ENCODE results near the gene APEX1. TPM values are rescaled to one million over a fixed set of nuclear protein-coding genes. Genes with fewer than 3 reads are reported as not detected.
"Not testable (repeated sequence)": the region's sequence is repeated elsewhere in the genome, so short reads cannot be mapped to it uniquely, and the experiment has no call there.

APEX1 gene
- total RNA-seq, 3 donors from 2014 or later: 265 to 309 (median 300) TPM

- H3K4me3 Mint-ChIP-seq: peak overlapping the region; percentile 13
- ATAC-seq: peak; percentile 56 to 59
- H3K36me3 Mint-ChIP-seq (ENCODE audit: insufficient read depth): no peaks in the 10 kb centered on the region
- no peaks in the 10 kb centered on the region for H3K9me3 Mint-ChIP-seq
- no peaks in the 10 kb centered on the region for H3K27me3 Mint-ChIP-seq (ENCODE audit: low read depth)
- DNase-seq: no peak
- peaks cover 25% of the 10 kb centered on the region for H3K4me1 Mint-ChIP-seq (ENCODE audit: low read depth)
These were observed 27.6 kb upstream of the APEX1 start for GRCh38 chr14:20427231-20428009.

DNA sequence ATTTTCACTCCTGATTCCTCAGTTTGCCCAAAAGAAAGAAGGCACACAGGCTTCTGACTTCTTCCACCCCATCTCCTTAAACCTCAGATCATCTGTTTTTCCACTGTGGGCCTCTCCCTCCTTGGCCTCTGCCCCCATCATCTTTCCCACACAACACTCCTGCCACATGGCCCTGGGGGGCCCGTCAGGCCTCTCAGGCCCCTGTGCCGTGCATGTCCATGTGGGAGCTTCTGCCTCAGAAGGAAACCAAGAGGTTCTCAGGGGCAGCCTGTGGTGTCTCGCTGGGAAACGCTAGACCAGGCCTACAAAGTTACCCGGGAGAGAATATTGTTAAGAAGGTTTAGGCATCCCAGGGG lies 27.0 kb upstream of the APEX1 start:
- Mint-ChIP-seq H3K9me3 (no peaks in the 10 kb centered on the region), H3K36me3 (ENCODE audit: insufficient read depth) (no peaks in the 10 kb centered on the region), H3K27me3 (ENCODE audit: low read depth) (no peaks in the 10 kb centered on the region), H3K4me1 (ENCODE audit: low read depth) (peaks cover 25% of the 10 kb centered on the region), H3K4me3 (peak overlapping the region; percentile 13)
- ATAC-seq (no peak), DNase-seq (no peak)

DNA sequence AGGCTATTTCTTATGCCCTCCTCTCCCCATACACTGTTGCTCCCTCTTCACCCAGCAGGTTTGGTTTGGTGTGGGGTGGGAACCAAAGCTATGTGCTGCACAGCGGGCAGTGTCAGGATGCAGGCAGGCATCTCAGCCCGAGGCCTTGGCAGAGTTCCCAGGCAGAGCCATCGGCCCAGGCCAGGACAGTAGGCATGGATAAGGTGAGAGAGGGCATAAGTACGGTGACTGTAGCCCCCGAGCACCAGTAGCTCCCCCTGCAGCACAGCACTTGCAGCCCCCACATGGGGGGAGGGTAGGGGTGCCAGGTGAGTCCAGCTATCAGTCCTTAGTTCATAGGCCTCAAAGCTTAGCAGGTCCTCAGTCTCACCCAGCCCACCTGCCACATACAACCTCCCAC lies 26.2 kb upstream of the APEX1 start:
- H3K4me1 Mint-ChIP-seq (ENCODE audit: low read depth): peaks cover 25% of the 10 kb centered on the region
- ATAC-seq: no peak
- no peak overlapping the region for H3K4me3 Mint-ChIP-seq
- no peaks in the 10 kb centered on the region for H3K36me3 Mint-ChIP-seq (ENCODE audit: insufficient read depth)
- H3K27me3 Mint-ChIP-seq (ENCODE audit: low read depth): no peaks in the 10 kb centered on the region
- H3K9me3 Mint-ChIP-seq: no peaks in the 10 kb centered on the region
- no peak for DNase-seq

DNA sequence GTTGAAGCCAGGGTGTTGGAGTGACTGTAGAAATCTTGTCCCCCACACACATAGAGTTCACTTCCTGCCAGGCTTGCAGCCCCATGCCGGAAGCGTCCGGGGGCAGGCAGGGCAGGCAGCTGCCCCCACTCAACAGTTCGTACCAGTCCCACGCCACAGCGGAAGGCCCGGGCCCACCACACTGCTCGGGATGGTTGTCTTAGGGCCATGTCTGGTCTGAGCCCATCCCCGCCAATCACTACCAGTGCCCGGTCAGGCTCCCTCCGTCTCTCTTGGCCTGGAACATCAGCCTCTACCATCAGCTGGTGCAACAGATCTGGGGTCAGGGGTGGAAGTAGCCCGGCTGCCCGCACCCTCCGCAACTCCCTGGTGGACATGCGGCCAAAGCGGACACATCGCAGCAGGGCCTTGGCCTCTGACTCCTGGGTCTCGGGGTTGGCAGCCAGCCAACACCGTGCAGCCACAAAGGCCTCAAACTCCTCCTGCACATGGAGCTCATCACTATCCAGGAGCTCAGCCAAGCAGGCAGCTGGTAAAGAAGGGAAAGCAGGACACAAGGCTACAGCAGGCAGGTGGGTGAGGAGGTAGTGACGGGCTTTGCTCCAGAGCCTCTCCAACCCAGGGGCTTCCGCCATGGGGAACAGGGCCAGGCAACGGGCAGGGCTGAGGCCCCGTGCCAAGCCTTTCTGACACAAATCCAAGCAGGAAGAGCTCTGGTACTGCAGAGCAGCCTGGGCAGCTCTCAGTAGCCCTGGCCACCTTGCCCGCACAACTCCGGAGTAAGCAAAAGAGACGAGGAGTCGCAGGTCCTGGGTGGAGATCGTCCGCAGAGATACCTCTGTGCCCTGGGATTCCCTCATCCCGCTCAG lies 25.0 kb upstream of the APEX1 start:
- H3K27me3 Mint-ChIP-seq (ENCODE audit: low read depth): no peaks in the 10 kb centered on the region
- ATAC-seq (peak; percentile 20 to 32), DNase-seq (no peak)
- no peaks in the 10 kb centered on the region for H3K36me3 Mint-ChIP-seq (ENCODE audit: insufficient read depth)
- no peaks in the 10 kb centered on the region for H3K9me3 Mint-ChIP-seq
- H3K4me3 Mint-ChIP-seq: no peak overlapping the region
- peaks cover 25% of the 10 kb centered on the region for H3K4me1 Mint-ChIP-seq (ENCODE audit: low read depth)

DNA sequence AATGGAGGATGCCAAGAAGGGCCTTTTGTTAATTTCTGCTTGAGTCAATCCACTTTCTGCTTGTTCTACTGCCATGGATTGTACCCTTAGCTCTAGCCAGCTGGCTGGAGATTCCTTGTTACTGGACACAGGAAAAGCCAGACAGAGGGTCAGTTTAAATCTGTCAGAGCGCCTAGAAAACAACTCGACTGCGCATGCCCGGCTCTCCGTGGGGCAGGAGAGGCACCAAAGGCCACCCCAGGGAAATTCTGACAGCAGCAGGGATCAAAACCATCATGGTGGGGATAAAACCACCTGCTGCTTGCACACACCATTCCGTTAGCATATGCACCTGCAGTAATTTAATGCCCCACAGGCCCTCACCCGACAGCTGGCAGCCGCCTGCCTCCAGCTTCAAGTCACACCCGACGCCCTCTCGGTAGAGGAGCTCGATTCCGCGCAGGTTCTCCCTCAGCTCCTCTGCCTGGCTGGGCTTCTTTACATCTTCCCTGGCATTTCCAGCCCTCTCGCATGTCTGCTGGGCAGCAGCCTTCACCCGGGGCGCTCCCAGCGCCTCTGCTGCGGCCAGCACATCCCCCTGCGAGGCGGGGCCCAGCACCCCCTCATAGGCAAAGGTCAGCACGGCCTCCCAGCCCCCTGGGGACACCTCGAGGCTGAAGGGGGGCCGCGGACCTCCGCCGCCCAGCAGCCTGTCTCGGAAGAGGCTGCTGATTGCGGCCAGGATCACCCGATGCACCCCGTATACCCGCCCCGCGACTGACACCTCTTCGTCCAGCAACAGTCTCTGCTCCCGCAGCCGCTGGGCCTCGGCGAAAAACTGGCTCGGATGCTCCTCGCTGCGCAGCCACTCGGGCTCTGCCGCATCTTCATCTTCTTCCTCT lies 20.1 kb upstream of the APEX1 start:
- Mint-ChIP-seq H3K4me3 (no peak overlapping the region), H3K27me3 (ENCODE audit: low read depth) (no peaks in the 10 kb centered on the region), H3K9me3 (no peaks in the 10 kb centered on the region), H3K36me3 (ENCODE audit: insufficient read depth) (no peaks in the 10 kb centered on the region), H3K4me1 (ENCODE audit: low read depth) (peaks cover 10% of the 10 kb centered on the region)
- ATAC-seq: no peak
- DNase-seq: no peak

DNA sequence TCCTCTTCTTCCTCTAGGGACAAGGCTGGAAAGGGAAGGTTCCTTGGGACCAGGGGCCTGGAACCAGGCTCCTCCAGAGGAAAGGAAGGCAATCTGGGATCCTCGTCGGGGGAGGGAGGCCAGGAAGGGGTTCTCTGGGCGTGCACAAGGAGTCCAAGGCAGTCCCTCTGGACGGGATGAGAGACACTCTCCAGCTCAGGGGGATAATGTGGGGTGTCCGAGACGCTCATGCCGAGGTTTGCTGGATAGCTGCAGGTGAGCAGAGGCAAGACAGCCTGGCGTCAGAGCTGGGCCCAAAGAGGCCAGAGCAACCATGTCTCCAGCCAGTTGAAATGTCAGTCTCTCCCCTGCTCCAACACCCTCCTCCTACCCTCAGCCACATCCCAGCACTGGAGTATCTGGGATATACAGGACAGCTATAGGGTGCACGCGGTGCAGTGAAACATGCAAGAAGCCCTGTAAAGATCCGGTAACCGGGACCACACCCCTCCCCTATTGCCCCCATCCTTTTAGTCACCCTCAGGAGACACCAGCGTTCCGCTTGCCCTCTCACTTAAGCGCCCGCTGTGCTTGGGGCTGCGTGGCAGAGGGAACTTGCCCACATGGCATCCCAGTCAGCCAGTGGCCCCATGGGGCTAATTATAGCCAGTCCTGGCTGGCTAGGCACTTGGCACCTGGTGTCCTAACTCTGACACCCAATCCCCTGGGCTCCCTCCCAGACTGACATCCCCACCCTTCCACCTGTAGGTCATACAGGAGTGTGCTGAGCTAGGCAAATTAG lies 19.3 kb upstream of the APEX1 start, which contains the start of gene KLHL33:
Gene KLHL33, minus strand, starts transcription at position 585 of the 781 bp plus-strand sequence. Its CDS starts 355 bp downstream, at position 230.
- DNase-seq: no peak
- Mint-ChIP-seq H3K4me1 (ENCODE audit: low read depth) (peaks cover 15% of the 10 kb centered on the region), H3K4me3 (no peak within 1 kb of the TSS), H3K36me3 (ENCODE audit: insufficient read depth) (no peaks in the 10 kb centered on the region), H3K9me3 (no peaks in the 10 kb centered on the region), H3K27me3 (ENCODE audit: low read depth) (no peaks in the 10 kb centered on the region)
- no peak for ATAC-seq

DNA sequence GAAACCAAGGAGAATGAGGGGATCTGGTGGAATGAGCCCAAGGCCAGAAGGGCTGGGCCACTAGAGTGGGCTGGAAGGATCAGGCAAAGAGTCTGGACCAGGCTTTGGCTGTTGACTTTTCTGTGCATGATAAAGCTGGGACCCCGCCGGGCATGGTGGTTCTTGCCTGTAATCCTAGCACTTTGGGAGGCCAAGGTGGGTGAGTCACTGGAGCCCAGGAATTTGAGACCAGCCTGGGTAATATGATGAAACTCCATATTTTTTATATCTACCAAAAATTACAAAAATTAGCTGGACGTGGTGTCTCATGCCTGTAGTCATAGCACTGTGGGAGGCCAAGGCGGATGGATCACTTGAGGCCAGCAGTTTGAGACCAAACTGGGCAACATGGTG lies 18.7 kb upstream of the APEX1 start:
- Mint-ChIP-seq H3K9me3 (no peaks in the 10 kb centered on the region), H3K27me3 (ENCODE audit: low read depth) (no peaks in the 10 kb centered on the region), H3K4me3 (no peak overlapping the region), H3K4me1 (ENCODE audit: low read depth) (peaks cover 21% of the 10 kb centered on the region), H3K36me3 (ENCODE audit: insufficient read depth) (no peaks in the 10 kb centered on the region)
- DNase-seq: no peak
- no peak for ATAC-seq

GRCh38 chr14:20438664-20439063 lies 16.4 kb upstream of the APEX1 start:
- Mint-ChIP-seq H3K36me3 (ENCODE audit: insufficient read depth) (peaks cover 7% of the 10 kb centered on the region), H3K4me3 (no peak overlapping the region), H3K27me3 (ENCODE audit: low read depth) (no peaks in the 10 kb centered on the region), H3K4me1 (ENCODE audit: low read depth) (peaks cover 25% of the 10 kb centered on the region), H3K9me3 (no peaks in the 10 kb centered on the region)
- DNase-seq (no peak), ATAC-seq (no peak)

- Mint-ChIP-seq H3K4me3 (no peak overlapping the region), H3K4me1 (ENCODE audit: low read depth) (peaks cover 25% of the 10 kb centered on the region), H3K27me3 (ENCODE audit: low read depth) (no peaks in the 10 kb centered on the region), H3K36me3 (ENCODE audit: insufficient read depth) (peaks cover 7% of the 10 kb centered on the region), H3K9me3 (no peaks in the 10 kb centered on the region)
- ATAC-seq (peak; percentile 10 to 28), DNase-seq (no peak)
These were observed 14.6 kb upstream of the APEX1 start for GRCh38 chr14:20440465-20440864.

GRCh38 chr14:20440882-20441281 lies 14.1 kb upstream of the APEX1 start:
- H3K4me1 Mint-ChIP-seq (ENCODE audit: low read depth): peaks cover 25% of the 10 kb centered on the region

GRCh38 chr14:20441461-20441860 lies 13.6 kb upstream of the APEX1 start:
- Mint-ChIP-seq H3K4me1 (ENCODE audit: low read depth) (peaks cover 25% of the 10 kb centered on the region), H3K36me3 (ENCODE audit: insufficient read depth) (peaks cover 7% of the 10 kb centered on the region), H3K27me3 (ENCODE audit: low read depth) (no peaks in the 10 kb centered on the region), H3K4me3 (no peak overlapping the region), H3K9me3 (no peaks in the 10 kb centered on the region)
- ATAC-seq (no peak), DNase-seq (no peak)

More at GRCh38 chr14:20440882-20441281, 14.1 kb upstream of the APEX1 start:
- ATAC-seq (peak; percentile 84 to 91), DNase-seq (no peak)
- H3K4me3 Mint-ChIP-seq: no peak overlapping the region
- no peaks in the 10 kb centered on the region for H3K9me3 Mint-ChIP-seq
- peaks cover 7% of the 10 kb centered on the region for H3K36me3 Mint-ChIP-seq (ENCODE audit: insufficient read depth)
- H3K27me3 Mint-ChIP-seq (ENCODE audit: low read depth): no peaks in the 10 kb centered on the region

DNA sequence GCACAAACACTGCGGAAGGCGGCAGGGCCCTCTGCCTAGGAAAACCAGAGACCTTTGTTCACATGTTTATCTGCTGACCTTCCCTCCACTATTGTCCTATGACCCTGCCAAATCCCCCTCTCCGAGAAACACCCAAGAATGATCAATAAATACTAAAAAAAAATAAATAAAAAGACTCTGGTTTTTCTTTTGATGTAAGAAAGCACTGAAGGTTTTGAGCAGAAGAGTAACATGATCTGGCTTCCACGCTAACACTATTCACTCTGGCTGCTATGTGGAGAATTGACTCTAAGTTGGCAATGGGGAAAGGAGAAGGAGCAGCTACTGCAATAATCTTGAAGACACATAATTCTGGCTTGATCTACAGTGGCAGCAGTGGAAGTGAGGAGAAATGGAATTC lies 11.4 kb upstream of the APEX1 start:
- not testable (repeated sequence) for H3K9me3 Mint-ChIP-seq; H3K4me3 Mint-ChIP-seq; ATAC-seq; H3K27me3 Mint-ChIP-seq (ENCODE audit: low read depth); DNase-seq
- peaks cover 26% of the 10 kb centered on the region for H3K36me3 Mint-ChIP-seq (ENCODE audit: insufficient read depth)
- peaks cover 24% of the 10 kb centered on the region for H3K4me1 Mint-ChIP-seq (ENCODE audit: low read depth)

DNA sequence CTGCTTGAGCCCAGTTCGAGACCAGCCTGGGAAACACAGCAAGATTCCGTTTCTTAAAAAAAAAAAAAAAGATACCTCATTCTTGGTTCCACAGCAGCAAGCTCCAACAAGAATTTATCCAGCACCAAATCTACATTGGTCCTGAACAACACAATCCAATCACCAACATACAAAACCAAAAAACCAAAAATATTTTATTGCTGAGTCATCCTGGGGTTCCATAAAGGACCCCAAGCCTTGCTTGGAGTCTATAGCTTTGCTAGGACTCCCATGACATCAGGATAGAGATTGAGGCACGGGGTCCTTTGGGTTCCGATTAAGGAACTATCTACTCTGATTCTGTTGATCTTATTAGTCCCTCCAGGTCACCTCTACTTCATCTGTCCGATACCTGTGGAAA lies 8.1 kb upstream of the APEX1 start:
- H3K4me1 Mint-ChIP-seq (ENCODE audit: low read depth): no peaks in the 10 kb centered on the region
- H3K4me3 Mint-ChIP-seq: no peak overlapping the region
- H3K36me3 Mint-ChIP-seq (ENCODE audit: insufficient read depth): peaks cover 46% of the 10 kb centered on the region
- H3K27me3 Mint-ChIP-seq (ENCODE audit: low read depth): no peaks in the 10 kb centered on the region
- no peak for ATAC-seq
- no peaks in the 10 kb centered on the region for H3K9me3 Mint-ChIP-seq
- DNase-seq: no peak
